K562 (cell line): ENCODE data around the gene ADGRG1. TPM values are rescaled to one million over a fixed set of nuclear protein-coding genes. Genes with fewer than 3 reads are reported as not detected.

Source experiments
- ATAC-seq: fragments of 200-7000 bp; cut with Tn5 transposase; 3 replicates; pipeline ENCODE4 v1.9.1; 2020; ENCODE audit warnings: moderate library complexity
- BruUV-seq: library from RNA; stranded (reverse); fragments of 400-500 nt; replicated peaks from 2 replicates; lab custom pipeline; 2021; lab: Mats Ljungman, UMichigan
- CTCF ChIA-PET: fragments of 300-600 bp; formaldehyde crosslinking; extraction: SDS; loops from one replicate; lab custom pipeline; 2021; ENCODE audit warnings: low intra/inter-chr PET ratio; lab: Yijun Ruan, JAX
- POLR2A ChIA-PET: fragments of 300-600, 350-650 bp; sonication (Branson Sonifier 250); formaldehyde crosslinking; extraction: SDS; loops from one replicate; lab custom pipeline; 2021; ENCODE audit warnings: antibody characterized with exemption, inconsistent platforms; lab: Yijun Ruan, JAX
- DNase-seq, 4 experiments: peaks; one replicate each; pipeline versions ENCODE4 v3.0.0 to v3.0.0-alpha.2; 2011 to 2018; ENCODE audit warnings: low spot score in 3 of 4, mixed read lengths in 3 of 4; ENCODE audit errors: extremely low read depth in 1 of 4
- FAIRE-seq: peaks from 2 replicates; lab custom pipeline; 2011; peaks lifted over from hg19 to GRCh38; lab: Jason Lieb, UNC
- H2AFZ ChIP-seq: 2 replicates; pipeline ENCODE4 v1.6.0; 2011; ENCODE audit warnings: low read depth, low read length, control low read depth, inconsistent platforms
- H3K27ac ChIP-seq: fragments of 200-600 bp; 3 replicates; pipeline ENCODE4 v1.8.0; 2011; ENCODE audit warnings: low read depth, mild to moderate bottlenecking, control low read depth, inconsistent platforms, low read length, moderate library complexity, mixed read lengths; ENCODE audit errors: extremely low read depth
- H3K27me3 ChIP-seq, 2 experiments: fragments of 300-600 bp in 1 of 2; 2 replicates in 1 of 2; 3 replicates in 1 of 2; pipeline versions ENCODE4 v1.6.0 to v1.8.0; 2011; ENCODE audit warnings: inconsistent platforms in 2 of 2, low read length in 2 of 2, mild to moderate bottlenecking in 1 of 2, mixed read lengths in 1 of 2, moderate library complexity in 1 of 2; ENCODE audit not compliant: control insufficient read depth in 2 of 2, insufficient read depth in 2 of 2
- H3K36me3 ChIP-seq: fragments of 300-600 bp; 3 replicates; pipeline ENCODE4 v1.8.0; 2011; ENCODE audit warnings: mild to moderate bottlenecking, low read length, inconsistent platforms; ENCODE audit not compliant: control insufficient read depth, insufficient read depth
- H3K4me1 ChIP-seq, 2 experiments: fragments of 200-600 bp in 1 of 2; replicated peaks in 1 of 2; 2 replicates in 1 of 2; 3 replicates in 1 of 2; pipeline versions ENCODE4 v1.5.1 to v1.8.0; 2011; ENCODE audit warnings: inconsistent platforms in 2 of 2, low read length in 2 of 2, mild to moderate bottlenecking in 1 of 2, mixed read lengths in 1 of 2, moderate library complexity in 1 of 2; ENCODE audit not compliant: control insufficient read depth in 2 of 2, insufficient read depth in 2 of 2
- H3K4me2 ChIP-seq: 2 replicates; pipeline ENCODE4 v1.6.1; 2011; ENCODE audit warnings: low read length, control low read depth, inconsistent platforms, mixed read lengths; ENCODE audit not compliant: insufficient read depth
- H3K4me3 ChIP-seq: fragments of 200-600 bp; sonication (generic), shearing (Covaris generic); 2 replicates; pipeline ENCODE4 v1.5.1; 2016; ENCODE audit warnings: control low read depth, inconsistent platforms
- H3K79me2 ChIP-seq: fragments of 200-600 bp; 3 replicates; pipeline ENCODE4 v1.8.0; 2011; ENCODE audit warnings: low read length, inconsistent platforms; ENCODE audit not compliant: control insufficient read depth, insufficient read depth
- H3K9ac ChIP-seq, 2 experiments: 2 replicates each; pipeline versions ENCODE4 v1.6.0 to v1.6.1; 2011; ENCODE audit warnings: low read depth in 2 of 2, low read length in 2 of 2, control low read depth in 1 of 2, inconsistent platforms in 1 of 2, mild to moderate bottlenecking in 1 of 2, mixed read lengths in 1 of 2; ENCODE audit not compliant: insufficient read depth in 1 of 2
- H3K9me1 ChIP-seq: one replicate; pipeline ENCODE4 v1.6.0; 2011; ENCODE audit warnings: inconsistent platforms, mild to moderate bottlenecking, low read length, moderate library complexity; ENCODE audit not compliant: control insufficient read depth, insufficient read depth
- H3K9me3 ChIP-seq: replicated peaks from 2 replicates; pipeline ENCODE4 v1.5.1; 2011; ENCODE audit warnings: low read depth, low read length, inconsistent platforms; ENCODE audit not compliant: control insufficient read depth, insufficient read depth
- H4K20me1 ChIP-seq: replicated peaks from 2 replicates; pipeline ENCODE4 v1.6.1; 2011; ENCODE audit warnings: low read length, inconsistent platforms, mixed read lengths; ENCODE audit not compliant: control insufficient read depth, insufficient read depth
- CCAR2 ChIP-seq: fragments of 200-400 bp; formaldehyde crosslinking; IDR thresholded peaks from 2 replicates; pipeline ENCODE4 v1.6.1; 2017; ENCODE audit warnings: mild to moderate bottlenecking, low read depth, low read length
- DPF2 ChIP-seq: fragments of 450-650 bp; IDR thresholded peaks from 2 replicates; pipeline ENCODE4 v1.6.1; 2016
- EGR1 ChIP-seq: fragments of 450-650 bp; conservative IDR thresholded peaks from 2 replicates; pipeline ENCODE4 v1.6.1; 2017; ENCODE audit warnings: mild to moderate bottlenecking
- EP400 ChIP-seq: fragments of 450-650 bp; IDR thresholded peaks from 2 replicates; pipeline ENCODE4 v1.6.1; 2017; ENCODE audit warnings: antibody characterized with exemption, mild to moderate bottlenecking, moderate library complexity
- GATA2 ChIP-seq: sonication (generic); formaldehyde crosslinking; IDR thresholded peaks from 2 replicates; pipeline ENCODE4 v1.4.0; 2020; ENCODE audit warnings: mild to moderate bottlenecking, missing genetic modification reagents
- HMG20B ChIP-seq: fragments of 250-450 bp; sonication (Bioruptor Pico); IDR thresholded peaks from 2 replicates; pipeline ENCODE4 v1.5.0; 2021; ENCODE audit warnings: mild to moderate bottlenecking
- MCM2 ChIP-seq: fragments of 450-650 bp; IDR thresholded peaks from 2 replicates; pipeline ENCODE4 v1.6.1; 2017; ENCODE audit warnings: low read depth, mild to moderate bottlenecking
- MTA3 ChIP-seq: fragments of 450-650 bp; formaldehyde crosslinking; IDR thresholded peaks from 2 replicates; pipeline ENCODE4 v1.6.1; 2017; ENCODE audit warnings: mild to moderate bottlenecking, borderline replicate concordance
- SUPT5H ChIP-seq: fragments of 450-650 bp; IDR thresholded peaks from 2 replicates; pipeline ENCODE4 v1.6.1; 2016
- ZBTB17 ChIP-seq: fragments of 450-650 bp; formaldehyde crosslinking; IDR thresholded peaks from 2 replicates; pipeline ENCODE4 v1.4.0; 2020; ENCODE audit warnings: mild to moderate bottlenecking
- ZNF146 ChIP-seq: IDR thresholded peaks from one replicate; pipeline ENCODE4 v1.6.1; 2018; ENCODE audit warnings: missing compliant biosample characterization; ENCODE audit not compliant: unreplicated experiment
- WGBS: fragments of 100-300 bp; shearing (Covaris generic); methylation state at CpG from one replicate; pipeline ENCODE4 v1.1.6; 2016; ENCODE audit warnings: low coverage, mixed read lengths; ENCODE audit not compliant: insufficient coverage; ENCODE audit errors: missing lambda C conversion rate; 5-methylcytosine and 5-hydroxymethylcytosine counted together
- in situ Hi-C: fragments of 300-500 bp; cut with MboI; formaldehyde crosslinking; loops from 4 replicates; pipeline ENCODE4 v1.15.0; 2018; ENCODE audit warnings: inconsistent platforms, mixed read lengths
- intact Hi-C: fragments of 100-400 bp; cut with micrococcal nuclease; formaldehyde crosslinking; loops from 2 replicates; pipeline ENCODE4 v1.14.2; 2022
- polyA plus RNA-seq, 8 experiments: library from polyadenylated mRNA; depleted of rRNA in 4 of 8; stranded (reverse) in 5 of 8; unstranded in 3 of 8; fragments of >200 nt; fragmentation: Nextera tagmentation in 2 of 8; fragmentation: Illumina TruSeq in 1 of 8; extraction: Ambion mirVana in 2 of 8; extraction: Trizol in 1 of 8; gene quantifications; 2 replicates each; pipeline versions ENCODE4 v1.2.1 to v1.2.3, GENCODE V29; 2011 to 2014; ENCODE audit warnings: inconsistent platforms in 1 of 8, missing spikeins in 1 of 8
- total RNA-seq, 7 experiments: library from RNA; depleted of rRNA in 6 of 7; stranded (reverse); fragments of >200 nt in 6 of 7; fragmentation: Illumina TruSeq in 2 of 7; extraction: Trizol in 2 of 7; gene quantifications; 2 replicates each; pipeline versions ENCODE4 v1.2.1 to v1.2.3, GENCODE V29; 2011 to 2021; ENCODE audit warnings: low replicate concordance in 1 of 7
- TF ChIP-seq, protein P1 (sequence below), 2 experiments: IDR thresholded peaks in 1 of 2; conservative IDR thresholded peaks in 1 of 2; 2 replicates each; pipeline ENCODE4 v1.6.1; 2016; ENCODE audit warnings: low read depth in 2 of 2, mild to moderate bottlenecking in 1 of 2, missing compliant biosample characterization in 1 of 2, missing genetic modification characterization in 1 of 2, moderate library complexity in 1 of 2
- TF ChIP-seq, protein P2 (sequence below): sonication (generic); formaldehyde crosslinking; IDR thresholded peaks from 2 replicates; pipeline ENCODE4 v1.8.0; 2023; ENCODE audit warnings: mild to moderate bottlenecking, missing genetic modification reagents
- TF ChIP-seq, protein P3 (sequence below), 2 experiments: fragments of 450-650 bp; conservative IDR thresholded peaks; 2 replicates each; pipeline ENCODE4 v1.6.1; 2017; ENCODE audit warnings: mild to moderate bottlenecking in 2 of 2, moderate library complexity in 2 of 2
- TF ChIP-seq, protein P4 (sequence below): fragments of 450-650 bp; conservative IDR thresholded peaks from 2 replicates; pipeline ENCODE4 v1.6.1; 2016; ENCODE audit warnings: missing genetic modification characterization, low read depth, mild to moderate bottlenecking, control low read depth, missing compliant biosample characterization

ADGRG1 gene
- total and polyA plus RNA-seq, 9 of the 15 experiments (the other 6 are each of a cell fraction or from before 2014, with no cell fraction given), result 0.04 to 0.31 (median 0.16) TPM; not detected in 6

- 61% methylated on average over 20 of the region's 23 CpGs for WGBS
- no peak for TF ChIP-seq MTA3
- no peak for TF ChIP-seq HMG20B (CRISPR knock-in tag)
- TF ChIP-seq, protein P1, sequence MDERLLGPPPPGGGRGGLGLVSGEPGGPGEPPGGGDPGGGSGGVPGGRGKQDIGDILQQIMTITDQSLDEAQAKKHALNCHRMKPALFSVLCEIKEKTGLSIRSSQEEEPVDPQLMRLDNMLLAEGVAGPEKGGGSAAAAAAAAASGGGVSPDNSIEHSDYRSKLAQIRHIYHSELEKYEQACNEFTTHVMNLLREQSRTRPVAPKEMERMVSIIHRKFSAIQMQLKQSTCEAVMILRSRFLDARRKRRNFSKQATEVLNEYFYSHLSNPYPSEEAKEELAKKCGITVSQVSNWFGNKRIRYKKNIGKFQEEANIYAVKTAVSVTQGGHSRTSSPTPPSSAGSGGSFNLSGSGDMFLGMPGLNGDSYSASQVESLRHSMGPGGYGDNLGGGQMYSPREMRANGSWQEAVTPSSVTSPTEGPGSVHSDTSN (CRISPR knock-in tag; IDR thresholded peaks at IDR 0.05; ENCODE audit: low read depth), result no peak
- TF ChIP-seq, protein P1 (tag; conservative IDR thresholded peaks at IDR 0.05; ENCODE audit: low read depth), result no peak
- no peak for TF ChIP-seq CCAR2
- TF ChIP-seq ZBTB17 (CRISPR knock-in tag), result no peak
- TF ChIP-seq, protein P2, sequence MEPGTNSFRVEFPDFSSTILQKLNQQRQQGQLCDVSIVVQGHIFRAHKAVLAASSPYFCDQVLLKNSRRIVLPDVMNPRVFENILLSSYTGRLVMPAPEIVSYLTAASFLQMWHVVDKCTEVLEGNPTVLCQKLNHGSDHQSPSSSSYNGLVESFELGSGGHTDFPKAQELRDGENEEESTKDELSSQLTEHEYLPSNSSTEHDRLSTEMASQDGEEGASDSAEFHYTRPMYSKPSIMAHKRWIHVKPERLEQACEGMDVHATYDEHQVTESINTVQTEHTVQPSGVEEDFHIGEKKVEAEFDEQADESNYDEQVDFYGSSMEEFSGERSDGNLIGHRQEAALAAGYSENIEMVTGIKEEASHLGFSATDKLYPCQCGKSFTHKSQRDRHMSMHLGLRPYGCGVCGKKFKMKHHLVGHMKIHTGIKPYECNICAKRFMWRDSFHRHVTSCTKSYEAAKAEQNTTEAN (CRISPR knock-in tag), result no peak
- no peak for TF ChIP-seq DPF2
- TF ChIP-seq ZNF146 (CRISPR knock-in tag), result no peak
- TF ChIP-seq, protein P3, sequence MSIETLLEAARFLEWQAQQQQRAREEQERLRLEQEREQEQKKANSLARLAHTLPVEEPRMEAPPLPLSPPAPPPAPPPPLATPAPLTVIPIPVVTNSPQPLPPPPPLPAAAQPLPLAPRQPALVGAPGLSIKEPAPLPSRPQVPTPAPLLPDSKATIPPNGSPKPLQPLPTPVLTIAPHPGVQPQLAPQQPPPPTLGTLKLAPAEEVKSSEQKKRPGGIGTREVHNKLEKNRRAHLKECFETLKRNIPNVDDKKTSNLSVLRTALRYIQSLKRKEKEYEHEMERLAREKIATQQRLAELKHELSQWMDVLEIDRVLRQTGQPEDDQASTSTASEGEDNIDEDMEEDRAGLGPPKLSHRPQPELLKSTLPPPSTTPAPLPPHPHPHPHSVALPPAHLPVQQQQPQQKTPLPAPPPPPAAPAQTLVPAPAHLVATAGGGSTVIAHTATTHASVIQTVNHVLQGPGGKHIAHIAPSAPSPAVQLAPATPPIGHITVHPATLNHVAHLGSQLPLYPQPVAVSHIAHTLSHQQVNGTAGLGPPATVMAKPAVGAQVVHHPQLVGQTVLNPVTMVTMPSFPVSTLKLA (conservative IDR thresholded peaks at IDR 0.05), result no peak
- no peak for TF ChIP-seq EGR1
- TF ChIP-seq, protein P4, sequence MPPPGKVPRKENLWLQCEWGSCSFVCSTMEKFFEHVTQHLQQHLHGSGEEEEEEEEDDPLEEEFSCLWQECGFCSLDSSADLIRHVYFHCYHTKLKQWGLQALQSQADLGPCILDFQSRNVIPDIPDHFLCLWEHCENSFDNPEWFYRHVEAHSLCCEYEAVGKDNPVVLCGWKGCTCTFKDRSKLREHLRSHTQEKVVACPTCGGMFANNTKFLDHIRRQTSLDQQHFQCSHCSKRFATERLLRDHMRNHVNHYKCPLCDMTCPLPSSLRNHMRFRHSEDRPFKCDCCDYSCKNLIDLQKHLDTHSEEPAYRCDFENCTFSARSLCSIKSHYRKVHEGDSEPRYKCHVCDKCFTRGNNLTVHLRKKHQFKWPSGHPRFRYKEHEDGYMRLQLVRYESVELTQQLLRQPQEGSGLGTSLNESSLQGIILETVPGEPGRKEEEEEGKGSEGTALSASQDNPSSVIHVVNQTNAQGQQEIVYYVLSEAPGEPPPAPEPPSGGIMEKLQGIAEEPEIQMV, result no peak
- no peak for TF ChIP-seq SUPT5H
- no peak for TF ChIP-seq GATA2 (CRISPR knock-in tag)
- no peak for TF ChIP-seq MCM2
- TF ChIP-seq EP400, result no peak
Measured at GRCh38 chr16:57652695-57653471, 24.5 kb downstream of the ADGRG1 start.

More at GRCh38 chr16:57652695-57653471, 24.5 kb downstream of the ADGRG1 start:
- Histone ChIP-seq H3K36me3 (no peaks in the 10 kb centered on the region), H3K4me1 (peaks cover 0 to 21% of the 10 kb centered on the region in 2 experiments; a peak in 2 of 5 replicates), H3K79me2 (no peaks in the 10 kb centered on the region), H3K4me2 (no peak overlapping the region), H2AFZ (no peak overlapping the region), H3K9ac (no peak overlapping the region), H3K9me1 (no peaks in the 10 kb centered on the region), H3K4me3 (no peak overlapping the region), H3K27me3 (peaks cover 0 to 3% of the 10 kb centered on the region in 2 experiments; a peak in 1 of 5 replicates), H3K9me3 (no peaks in the 10 kb centered on the region), H3K27ac (no peak overlapping the region), H4K20me1 (0 out of 2 replicates have a peak, but pooled peaks cover 7% of the 10 kb centered on the region)
- CTCF ChIA-PET, result no interaction called here
- no peak for FAIRE-seq
- in situ Hi-C loops, result no loop called here
- no TSS peak for BruUV-seq
- intact Hi-C loops, result loop anchor here (10.0 kb wide), 1 partner anchor 212 kb away; no protein-coding TSS in a partner anchor
- no peak for DNase-seq
- no peak for ATAC-seq
- POLR2A ChIA-PET, result interaction anchor here (0.6 to 1.3 kb wide), 3 partner anchors 9 to 116 kb away, joined by 3 to 4 read pairs (median 3); no protein-coding TSS in a partner anchor
